OCI-LY7 (cell line): ENCODE results near the gene TMEM231.
"Not testable (repeated sequence)": the region's sequence is repeated elsewhere in the genome, so short reads cannot be mapped to it uniquely, and the experiment has no call there.

Experiments
- CTCF ChIP-seq: fragments of 200-600 bp; sonication (generic); conservative IDR thresholded peaks from 2 replicates; pipeline ENCODE4 v1.5.1; 2014; ENCODE audit warnings: mild to moderate bottlenecking, antibody characterized with exemption, low read length, moderate library complexity, mixed read lengths
- EZH2phosphoT487 ChIP-seq: fragments of 200-600 bp; sonication (generic); IDR thresholded peaks from 2 replicates; pipeline ENCODE4 v1.6.1; 2018; ENCODE audit warnings: low read depth, borderline replicate concordance, mild to moderate bottlenecking, mixed run types, antibody characterized with exemption, low read length, moderate library complexity, mixed read lengths

GRCh38 chr16:75548456-75548855 is 7.6 kb downstream of the TMEM231 start:
- TF ChIP-seq EZH2phosphoT487, CTCF: not testable (repeated sequence)
